Calu3 (cell line): Measurements from ENCODE around the gene CHN1. TPM values are rescaled to one million over a fixed set of nuclear protein-coding genes. Genes with fewer than 3 reads are reported as not detected.

Experiments used
- BruUV-seq: library from RNA; stranded (reverse); fragments of 400-500 nt; replicated peaks from 2 replicates; lab custom pipeline; 2021; lab: Mats Ljungman, UMichigan
- CTCF ChIA-PET: fragments of 300-600 bp; sonication (Branson Sonifier 250); formaldehyde crosslinking; loops from one replicate; lab custom pipeline; 2022; ENCODE audit warnings: antibody characterized with exemption; lab: Charles Lee
- DNase-seq: peaks from one replicate; pipeline ENCODE4 v3.0.0; 2022
- H3K27ac Mint-ChIP-seq: one replicate; pipeline ENCODE4 v1.8.0; 2022; ENCODE audit warnings: mixed read lengths; ENCODE audit not compliant: unreplicated experiment
- H3K27me3 Mint-ChIP-seq: one replicate; pipeline ENCODE4 v1.8.0; 2022; ENCODE audit warnings: mixed read lengths; ENCODE audit not compliant: unreplicated experiment
- H3K36me3 Mint-ChIP-seq: one replicate; pipeline ENCODE4 v1.8.0; 2022; ENCODE audit warnings: mild to moderate bottlenecking, moderate library complexity, mixed read lengths; ENCODE audit not compliant: insufficient read depth, unreplicated experiment
- H3K4me1 Mint-ChIP-seq: one replicate; pipeline ENCODE4 v1.8.0; 2022; ENCODE audit warnings: mild to moderate bottlenecking, low read depth, mixed read lengths; ENCODE audit not compliant: unreplicated experiment
- H3K4me3 Mint-ChIP-seq: one replicate; pipeline ENCODE4 v1.8.0; 2022; ENCODE audit warnings: mild to moderate bottlenecking, low read depth, moderate library complexity, mixed read lengths; ENCODE audit not compliant: unreplicated experiment
- H3K9me3 Mint-ChIP-seq: one replicate; pipeline ENCODE4 v1.8.0; 2022; ENCODE audit warnings: low read depth, mixed read lengths; ENCODE audit not compliant: unreplicated experiment
- CTCF ChIP-seq: fragments of 200-600 bp; IDR thresholded peaks from one replicate; pipeline ENCODE4 v1.8.0; 2022; ENCODE audit warnings: antibody characterized with exemption; ENCODE audit not compliant: unreplicated experiment
- intact Hi-C: fragments of 100-400 bp; cut with micrococcal nuclease; formaldehyde crosslinking; loops from one replicate; pipeline ENCODE4 v1.10.0; 2022; ENCODE audit not compliant: unreplicated experiment
- total RNA-seq: library from RNA; stranded (reverse); gene quantifications from 2 replicates; pipeline ENCODE4 v1.2.3, GENCODE V29; 2022

The CHN1 gene
- total RNA-seq, 1 experiment from 2014 or later: 2.4 TPM

DNA sequence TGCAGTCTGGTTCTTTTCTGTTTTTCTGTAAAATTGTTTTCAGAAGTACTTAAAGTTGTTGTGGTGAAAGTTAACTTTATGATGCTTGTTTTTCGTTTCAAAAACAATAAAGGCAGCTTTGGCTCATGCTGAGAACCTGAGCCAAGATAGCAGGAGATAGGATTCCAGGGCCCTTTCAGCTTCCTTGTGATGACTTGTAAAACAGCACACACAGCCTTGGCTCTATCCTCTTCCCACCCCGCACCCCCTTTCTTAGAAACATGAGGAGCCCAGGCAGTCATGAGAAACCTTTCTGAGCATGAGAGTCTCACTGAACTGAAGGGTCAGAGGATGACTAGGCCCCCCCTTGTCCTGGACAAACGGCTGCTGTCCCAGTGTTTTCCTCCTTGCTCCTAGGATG is 228.5 kb downstream of the CHN1 start:
- Mint-ChIP-seq H3K4me3 (no peak overlapping the region), H3K9me3 (no peaks in the 10 kb centered on the region), H3K36me3 (peaks cover 2% of the 10 kb centered on the region), H3K27ac (no peak overlapping the region), H3K4me1 (peaks cover 12% of the 10 kb centered on the region), H3K27me3 (peaks cover 8% of the 10 kb centered on the region)
- intact Hi-C loops: no loop called here
- BruUV-seq: no TSS peak
- no peak for TF ChIP-seq CTCF
- CTCF ChIA-PET: interaction anchor here (1.5 kb wide), 1 partner anchor 105 kb away, joined by 3 read pairs; no protein-coding TSS in a partner anchor
- DNase-seq: no peak

DNA sequence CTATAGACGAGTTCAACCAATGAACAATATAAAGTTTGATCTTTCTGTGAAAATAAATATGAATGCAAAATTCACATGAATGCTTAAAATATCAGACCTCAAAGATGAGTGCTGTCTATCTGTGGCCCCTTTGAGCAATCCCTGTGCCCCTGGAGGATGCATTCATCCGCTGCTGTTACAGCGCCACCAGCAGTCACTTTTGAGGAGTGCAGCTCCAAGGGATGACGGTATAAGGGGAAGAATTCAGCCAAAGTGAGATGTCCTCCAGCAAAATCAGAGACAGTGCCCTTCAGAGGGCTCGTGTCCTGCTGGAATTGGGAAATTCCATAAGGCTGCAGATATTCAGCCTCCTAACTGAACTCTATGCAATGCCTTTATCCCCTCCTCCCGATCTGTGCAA is 229.0 kb downstream of the CHN1 start:
- no peak for DNase-seq
- peaks cover 12% of the 10 kb centered on the region for H3K4me1 Mint-ChIP-seq
- H3K27me3 Mint-ChIP-seq: peaks cover 8% of the 10 kb centered on the region
- no TSS peak for BruUV-seq
- H3K4me3 Mint-ChIP-seq: no peak overlapping the region
- H3K36me3 Mint-ChIP-seq: no peaks in the 10 kb centered on the region
- CTCF ChIA-PET: interaction anchor here (1.5 kb wide), 1 partner anchor 106 kb away, joined by 3 read pairs; no protein-coding TSS in a partner anchor
- H3K9me3 Mint-ChIP-seq: no peaks in the 10 kb centered on the region
- TF ChIP-seq CTCF: no peak
- no peak overlapping the region for H3K27ac Mint-ChIP-seq
- intact Hi-C loops: no loop called here

- Mint-ChIP-seq H3K4me3 (no peak overlapping the region), H3K27ac (no peak overlapping the region), H3K4me1 (peaks cover 12% of the 10 kb centered on the region), H3K27me3 (peaks cover 8% of the 10 kb centered on the region), H3K36me3 (no peaks in the 10 kb centered on the region), H3K9me3 (no peaks in the 10 kb centered on the region)
- no peak for DNase-seq
- TF ChIP-seq CTCF: no peak
- intact Hi-C loops: no loop called here
- CTCF ChIA-PET: interaction anchor here (1.5 kb wide), 1 partner anchor 106 kb away, joined by 3 read pairs; no protein-coding TSS in a partner anchor
- BruUV-seq: no TSS peak
Measured at GRCh38 chr2:174775571-174775980, 229.6 kb downstream of the CHN1 start.

DNA sequence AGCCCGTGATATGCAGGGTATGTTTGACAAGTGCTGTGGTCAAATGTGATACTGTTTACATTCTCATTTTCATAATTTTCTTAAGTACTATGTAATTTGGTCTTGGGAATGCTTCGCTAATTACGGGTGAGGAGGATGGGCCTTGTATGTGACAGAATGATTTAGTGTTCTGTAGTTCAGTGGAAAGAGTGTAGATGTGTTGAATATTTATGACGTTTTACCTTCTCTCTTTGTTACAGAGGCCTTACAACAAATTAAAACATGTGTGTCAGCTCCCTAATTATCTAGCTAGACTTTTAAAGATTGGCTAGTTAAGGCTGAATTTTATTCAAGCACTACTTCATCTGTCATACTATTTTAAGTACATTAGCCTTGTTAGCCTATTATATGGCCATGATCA is 230.3 kb downstream of the CHN1 start:
- H3K4me3 Mint-ChIP-seq: no peak overlapping the region
- peaks cover 12% of the 10 kb centered on the region for H3K4me1 Mint-ChIP-seq
- no peak for DNase-seq
- H3K9me3 Mint-ChIP-seq: no peaks in the 10 kb centered on the region
- peaks cover 8% of the 10 kb centered on the region for H3K27me3 Mint-ChIP-seq
- no peak overlapping the region for H3K27ac Mint-ChIP-seq
- CTCF ChIA-PET: interaction anchor here (1.2 kb wide), 1 partner anchor 123 kb away, joined by 3 read pairs; no protein-coding TSS in a partner anchor
- intact Hi-C loops: no loop called here
- H3K36me3 Mint-ChIP-seq: no peaks in the 10 kb centered on the region
- no peak for TF ChIP-seq CTCF
- no TSS peak for BruUV-seq
